Measurements from ENCODE around the gene ABL1.

Gene ABL1

DNA sequence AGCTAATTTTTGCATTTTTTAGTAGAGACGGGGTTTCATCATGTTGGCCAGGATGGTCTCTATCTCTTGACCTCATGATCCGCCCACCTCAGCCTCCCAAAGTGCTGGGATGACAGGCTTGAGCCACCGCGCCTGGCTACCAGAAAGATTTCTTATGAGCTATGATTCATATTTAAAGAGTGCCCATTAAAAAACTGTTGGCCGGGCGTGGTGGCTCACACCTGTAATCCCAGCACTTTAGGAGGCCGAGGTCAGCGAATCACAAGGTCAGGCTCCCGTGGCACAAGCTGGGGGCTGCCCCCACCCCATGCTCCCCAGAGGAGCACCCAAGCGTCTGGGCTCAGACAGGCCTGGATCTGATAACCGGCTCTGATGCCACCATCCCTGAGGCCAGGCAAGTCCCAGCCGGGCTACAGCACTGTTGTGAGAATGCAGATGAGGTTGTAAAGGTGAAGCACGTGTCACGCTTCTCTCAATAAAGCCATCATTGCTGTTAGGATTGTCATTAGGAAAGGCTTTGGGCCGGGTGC is 47.7 kb downstream of the ABL1 start:
- TF ChIP-seq, protein P1, sequence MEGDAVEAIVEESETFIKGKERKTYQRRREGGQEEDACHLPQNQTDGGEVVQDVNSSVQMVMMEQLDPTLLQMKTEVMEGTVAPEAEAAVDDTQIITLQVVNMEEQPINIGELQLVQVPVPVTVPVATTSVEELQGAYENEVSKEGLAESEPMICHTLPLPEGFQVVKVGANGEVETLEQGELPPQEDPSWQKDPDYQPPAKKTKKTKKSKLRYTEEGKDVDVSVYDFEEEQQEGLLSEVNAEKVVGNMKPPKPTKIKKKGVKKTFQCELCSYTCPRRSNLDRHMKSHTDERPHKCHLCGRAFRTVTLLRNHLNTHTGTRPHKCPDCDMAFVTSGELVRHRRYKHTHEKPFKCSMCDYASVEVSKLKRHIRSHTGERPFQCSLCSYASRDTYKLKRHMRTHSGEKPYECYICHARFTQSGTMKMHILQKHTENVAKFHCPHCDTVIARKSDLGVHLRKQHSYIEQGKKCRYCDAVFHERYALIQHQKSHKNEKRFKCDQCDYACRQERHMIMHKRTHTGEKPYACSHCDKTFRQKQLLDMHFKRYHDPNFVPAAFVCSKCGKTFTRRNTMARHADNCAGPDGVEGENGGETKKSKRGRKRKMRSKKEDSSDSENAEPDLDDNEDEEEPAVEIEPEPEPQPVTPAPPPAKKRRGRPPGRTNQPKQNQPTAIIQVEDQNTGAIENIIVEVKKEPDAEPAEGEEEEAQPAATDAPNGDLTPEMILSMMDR (IDR thresholded peaks at IDR 0.05): no peak

DNA sequence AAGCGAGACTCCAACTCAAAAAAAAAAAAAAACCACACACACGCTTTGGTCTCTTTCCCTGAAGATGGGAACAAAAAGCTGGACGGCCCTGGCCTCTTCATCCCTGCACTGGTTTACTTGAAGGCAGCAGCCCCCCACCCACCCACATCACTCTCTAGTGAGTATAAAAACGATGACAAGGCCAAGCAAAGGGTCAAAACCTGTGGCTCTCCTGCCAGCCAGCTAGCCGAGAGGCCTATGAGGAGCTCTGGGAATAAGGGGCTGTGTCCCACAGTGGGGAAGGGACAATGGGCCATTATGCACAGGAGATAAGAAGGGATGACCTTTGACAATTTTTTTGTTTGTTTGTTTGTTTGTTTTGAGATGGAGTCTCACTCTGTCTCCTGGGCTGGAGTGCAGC is 48.4 kb downstream of the ABL1 start:
- TF ChIP-seq, protein P1 (IDR thresholded peaks at IDR 0.05): no peak

- TF ChIP-seq, protein P1 (IDR thresholded peaks at IDR 0.05): no peak
These were observed 49.1 kb downstream of the ABL1 start for GRCh38 chr9:130884111-130884531.

- TF ChIP-seq, protein P1 (IDR thresholded peaks at IDR 0.05): no peak
These were observed 49.8 kb downstream of the ABL1 start for GRCh38 chr9:130884542-130885483.

DNA sequence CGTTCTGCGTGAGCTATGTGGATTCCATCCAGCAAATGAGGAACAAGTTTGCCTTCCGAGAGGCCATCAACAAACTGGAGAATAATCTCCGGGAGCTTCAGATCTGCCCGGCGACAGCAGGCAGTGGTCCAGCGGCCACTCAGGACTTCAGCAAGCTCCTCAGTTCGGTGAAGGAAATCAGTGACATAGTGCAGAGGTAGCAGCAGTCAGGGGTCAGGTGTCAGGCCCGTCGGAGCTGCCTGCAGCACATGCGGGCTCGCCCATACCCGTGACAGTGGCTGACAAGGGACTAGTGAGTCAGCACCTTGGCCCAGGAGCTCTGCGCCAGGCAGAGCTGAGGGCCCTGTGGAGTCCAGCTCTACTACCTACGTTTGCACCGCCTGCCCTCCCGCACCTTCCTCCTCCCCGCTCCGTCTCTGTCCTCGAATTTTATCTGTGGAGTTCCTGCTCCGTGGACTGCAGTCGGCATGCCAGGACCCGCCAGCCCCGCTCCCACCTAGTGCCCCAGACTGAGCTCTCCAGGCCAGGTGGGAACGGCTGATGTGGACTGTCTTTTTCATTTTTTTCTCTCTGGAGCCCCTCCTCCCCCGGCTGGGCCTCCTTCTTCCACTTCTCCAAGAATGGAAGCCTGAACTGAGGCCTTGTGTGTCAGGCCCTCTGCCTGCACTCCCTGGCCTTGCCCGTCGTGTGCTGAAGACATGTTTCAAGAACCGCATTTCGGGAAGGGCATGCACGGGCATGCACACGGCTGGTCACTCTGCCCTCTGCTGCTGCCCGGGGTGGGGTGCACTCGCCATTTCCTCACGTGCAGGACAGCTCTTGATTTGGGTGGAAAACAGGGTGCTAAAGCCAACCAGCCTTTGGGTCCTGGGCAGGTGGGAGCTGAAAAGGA is 50.7 kb downstream of the ABL1 start:
- TF ChIP-seq, protein P1 (IDR thresholded peaks at IDR 0.05): no peak

- TF ChIP-seq, protein P1 (IDR thresholded peaks at IDR 0.05): no peak
These were observed 51.9 kb downstream of the ABL1 start for GRCh38 chr9:130886981-130887380.

- TF ChIP-seq, protein P1 (IDR thresholded peaks at IDR 0.05): no peak
These were observed 52.6 kb downstream of the ABL1 start for GRCh38 chr9:130887494-130888144.
